K562 (cell line): ENCODE results near the gene ECT2. TPM values are rescaled to one million over a fixed set of nuclear protein-coding genes. Genes with fewer than 3 reads are reported as not detected.

Experiments used
- ATAC-seq: fragments of 200-7000 bp; cut with Tn5 transposase; 3 replicates; pipeline ENCODE4 v1.9.1; 2020; ENCODE audit warnings: moderate library complexity
- BruUV-seq: library from RNA; stranded (reverse); fragments of 400-500 nt; replicated peaks from 2 replicates; lab custom pipeline; 2021; lab: Mats Ljungman, UMichigan
- CTCF ChIA-PET: fragments of 300-600 bp; formaldehyde crosslinking; extraction: SDS; loops from one replicate; lab custom pipeline; 2021; ENCODE audit warnings: low intra/inter-chr PET ratio; lab: Yijun Ruan, JAX
- POLR2A ChIA-PET: fragments of 300-600, 350-650 bp; sonication (Branson Sonifier 250); formaldehyde crosslinking; extraction: SDS; loops from one replicate; lab custom pipeline; 2021; ENCODE audit warnings: antibody characterized with exemption, inconsistent platforms; lab: Yijun Ruan, JAX
- DNase-seq, 4 experiments: peaks; one replicate each; pipeline versions ENCODE4 v3.0.0 to v3.0.0-alpha.2; 2011 to 2018; ENCODE audit warnings: low spot score in 3 of 4, mixed read lengths in 3 of 4; ENCODE audit errors: extremely low read depth in 1 of 4
- FAIRE-seq: peaks from 2 replicates; lab custom pipeline; 2011; peaks lifted over from hg19 to GRCh38; lab: Jason Lieb, UNC
- H2AFZ ChIP-seq: 2 replicates; pipeline ENCODE4 v1.6.0; 2011; ENCODE audit warnings: low read depth, low read length, control low read depth, inconsistent platforms
- H3K27ac ChIP-seq: fragments of 200-600 bp; 3 replicates; pipeline ENCODE4 v1.8.0; 2011; ENCODE audit warnings: low read depth, mild to moderate bottlenecking, control low read depth, inconsistent platforms, low read length, moderate library complexity, mixed read lengths; ENCODE audit errors: extremely low read depth
- H3K27me3 ChIP-seq, 2 experiments: fragments of 300-600 bp in 1 of 2; 2 replicates in 1 of 2; 3 replicates in 1 of 2; pipeline versions ENCODE4 v1.6.0 to v1.8.0; 2011; ENCODE audit warnings: inconsistent platforms in 2 of 2, low read length in 2 of 2, mild to moderate bottlenecking in 1 of 2, mixed read lengths in 1 of 2, moderate library complexity in 1 of 2; ENCODE audit not compliant: control insufficient read depth in 2 of 2, insufficient read depth in 2 of 2
- H3K36me3 ChIP-seq: fragments of 300-600 bp; 3 replicates; pipeline ENCODE4 v1.8.0; 2011; ENCODE audit warnings: mild to moderate bottlenecking, low read length, inconsistent platforms; ENCODE audit not compliant: control insufficient read depth, insufficient read depth
- H3K4me1 ChIP-seq, 2 experiments: fragments of 200-600 bp in 1 of 2; replicated peaks in 1 of 2; 2 replicates in 1 of 2; 3 replicates in 1 of 2; pipeline versions ENCODE4 v1.5.1 to v1.8.0; 2011; ENCODE audit warnings: inconsistent platforms in 2 of 2, low read length in 2 of 2, mild to moderate bottlenecking in 1 of 2, mixed read lengths in 1 of 2, moderate library complexity in 1 of 2; ENCODE audit not compliant: control insufficient read depth in 2 of 2, insufficient read depth in 2 of 2
- H3K4me2 ChIP-seq: 2 replicates; pipeline ENCODE4 v1.6.1; 2011; ENCODE audit warnings: low read length, control low read depth, inconsistent platforms, mixed read lengths; ENCODE audit not compliant: insufficient read depth
- H3K4me3 ChIP-seq: fragments of 200-600 bp; sonication (generic), shearing (Covaris generic); 2 replicates; pipeline ENCODE4 v1.5.1; 2016; ENCODE audit warnings: control low read depth, inconsistent platforms
- H3K79me2 ChIP-seq: fragments of 200-600 bp; 3 replicates; pipeline ENCODE4 v1.8.0; 2011; ENCODE audit warnings: low read length, inconsistent platforms; ENCODE audit not compliant: control insufficient read depth, insufficient read depth
- H3K9ac ChIP-seq, 2 experiments: 2 replicates each; pipeline versions ENCODE4 v1.6.0 to v1.6.1; 2011; ENCODE audit warnings: low read depth in 2 of 2, low read length in 2 of 2, control low read depth in 1 of 2, inconsistent platforms in 1 of 2, mild to moderate bottlenecking in 1 of 2, mixed read lengths in 1 of 2; ENCODE audit not compliant: insufficient read depth in 1 of 2
- H3K9me1 ChIP-seq: one replicate; pipeline ENCODE4 v1.6.0; 2011; ENCODE audit warnings: inconsistent platforms, mild to moderate bottlenecking, low read length, moderate library complexity; ENCODE audit not compliant: control insufficient read depth, insufficient read depth
- H3K9me3 ChIP-seq: replicated peaks from 2 replicates; pipeline ENCODE4 v1.5.1; 2011; ENCODE audit warnings: low read depth, low read length, inconsistent platforms; ENCODE audit not compliant: control insufficient read depth, insufficient read depth
- H4K20me1 ChIP-seq: replicated peaks from 2 replicates; pipeline ENCODE4 v1.6.1; 2011; ENCODE audit warnings: low read length, inconsistent platforms, mixed read lengths; ENCODE audit not compliant: control insufficient read depth, insufficient read depth
- ATF1 ChIP-seq, 2 experiments: fragments of 450-650 bp in 1 of 2; IDR thresholded peaks; 2 replicates each; pipeline ENCODE4 v1.6.1; 2016; ENCODE audit warnings: missing compliant biosample characterization in 1 of 2, missing genetic modification characterization in 1 of 2
- ELF1 ChIP-seq: fragments of 200-800 bp; sonication (Bioruptor generic); IDR thresholded peaks from 2 replicates; pipeline ENCODE4 v1.6.1; 2016; ENCODE audit warnings: missing genetic modification characterization, missing compliant biosample characterization
- HCFC1 ChIP-seq: IDR thresholded peaks from 2 replicates; pipeline ENCODE4 v1.6.1; 2012; ENCODE audit warnings: low read depth, low read length, improper control_type of control experiment
- HDAC1 ChIP-seq, 2 experiments: fragments of 450-650 bp; IDR thresholded peaks; 2 replicates each; pipeline ENCODE4 v1.6.1; 2016 to 2017; ENCODE audit warnings: inconsistent platforms in 1 of 2, mild to moderate bottlenecking in 1 of 2, moderate library complexity in 1 of 2
- JUND ChIP-seq, 2 experiments: IDR thresholded peaks; 2 replicates in 1 of 2; 3 replicates in 1 of 2; pipeline ENCODE4 v1.6.1; 2011; ENCODE audit warnings: borderline replicate concordance in 2 of 2, low read depth in 2 of 2, low read length in 2 of 2, improper control_type of control experiment in 1 of 2, missing biosample characterization in 1 of 2, missing genetic modification characterization in 1 of 2, missing genetic modification reagents in 1 of 2
- KAT8 ChIP-seq: fragments of 450-650 bp; IDR thresholded peaks from 2 replicates; pipeline ENCODE4 v1.6.1; 2016; ENCODE audit warnings: low read depth, mild to moderate bottlenecking
- RNF2 ChIP-seq: sonication (generic); IDR thresholded peaks from 2 replicates; pipeline ENCODE4 v1.6.1; 2016
- SMAD2 ChIP-seq: fragments of 150-350 bp; IDR thresholded peaks from 2 replicates; pipeline ENCODE4 v1.6.1; 2014; ENCODE audit warnings: low read depth, mild to moderate bottlenecking, low read length
- SP1 ChIP-seq: sonication (generic); formaldehyde crosslinking; IDR thresholded peaks from 2 replicates; pipeline ENCODE4 v1.8.1; 2022; ENCODE audit warnings: mild to moderate bottlenecking, missing genetic modification reagents
- SREBF1 ChIP-seq: fragments of 150-350 bp; IDR thresholded peaks from 2 replicates; pipeline ENCODE4 v1.6.1; 2014; ENCODE audit warnings: antibody characterized with exemption, low read depth, low read length, borderline replicate concordance
- ZNF263 ChIP-seq: sonication (generic); formaldehyde crosslinking; IDR thresholded peaks from 2 replicates; pipeline ENCODE4 v1.8.0; 2022; ENCODE audit warnings: mild to moderate bottlenecking, missing genetic modification reagents, borderline replicate concordance
- ZNF507 ChIP-seq: conservative IDR thresholded peaks from 2 replicates; pipeline ENCODE4 v1.6.1; 2017; ENCODE audit warnings: missing genetic modification characterization, missing compliant biosample characterization
- ZNF79 ChIP-seq: fragments of 250-450 bp; sonication (Bioruptor Pico); IDR thresholded peaks from 2 replicates; pipeline ENCODE4 v1.4.0; 2020; ENCODE audit warnings: low read depth, mild to moderate bottlenecking, moderate library complexity
- WGBS: fragments of 100-300 bp; shearing (Covaris generic); methylation state at CpG from one replicate; pipeline ENCODE4 v1.1.6; 2016; ENCODE audit warnings: low coverage, mixed read lengths; ENCODE audit not compliant: insufficient coverage; ENCODE audit errors: missing lambda C conversion rate; 5-methylcytosine and 5-hydroxymethylcytosine counted together
- in situ Hi-C: fragments of 300-500 bp; cut with MboI; formaldehyde crosslinking; loops from 4 replicates; pipeline ENCODE4 v1.15.0; 2018; ENCODE audit warnings: inconsistent platforms, mixed read lengths
- intact Hi-C: fragments of 100-400 bp; cut with micrococcal nuclease; formaldehyde crosslinking; loops from 2 replicates; pipeline ENCODE4 v1.14.2; 2022
- polyA plus RNA-seq, 8 experiments: library from polyadenylated mRNA; depleted of rRNA in 4 of 8; stranded (reverse) in 5 of 8; unstranded in 3 of 8; fragments of >200 nt; fragmentation: Nextera tagmentation in 2 of 8; fragmentation: Illumina TruSeq in 1 of 8; extraction: Ambion mirVana in 2 of 8; extraction: Trizol in 1 of 8; gene quantifications; 2 replicates each; pipeline versions ENCODE4 v1.2.1 to v1.2.3, GENCODE V29; 2011 to 2014; ENCODE audit warnings: inconsistent platforms in 1 of 8, missing spikeins in 1 of 8
- total RNA-seq, 7 experiments: library from RNA; depleted of rRNA in 6 of 7; stranded (reverse); fragments of >200 nt in 6 of 7; fragmentation: Illumina TruSeq in 2 of 7; extraction: Trizol in 2 of 7; gene quantifications; 2 replicates each; pipeline versions ENCODE4 v1.2.1 to v1.2.3, GENCODE V29; 2011 to 2021; ENCODE audit warnings: low replicate concordance in 1 of 7
- TF ChIP-seq, protein P1 (sequence below): fragments of 200-800 bp; sonication (Bioruptor generic); IDR thresholded peaks from 2 replicates; pipeline ENCODE4 v1.6.1; 2017; ENCODE audit warnings: missing genetic modification characterization, missing compliant biosample characterization
- TF ChIP-seq, protein P2 (sequence below): IDR thresholded peaks from 2 replicates; pipeline ENCODE4 v1.6.1; 2014; ENCODE audit warnings: antibody characterized with exemption
- TF ChIP-seq, protein P3 (sequence below): fragments of 250-450 bp; sonication (Bioruptor Pico); IDR thresholded peaks from 2 replicates; pipeline ENCODE4 v1.4.0; 2020; ENCODE audit warnings: mild to moderate bottlenecking, moderate library complexity, borderline replicate concordance
- TF ChIP-seq, protein P4 (sequence below): fragments of 450-650 bp; IDR thresholded peaks from 2 replicates; pipeline ENCODE4 v1.6.1; 2016; ENCODE audit warnings: antibody characterized with exemption

ECT2 gene
- total and polyA plus RNA-seq, 9 of the 15 experiments (the other 6 are each of a cell fraction or from before 2014, with no cell fraction given) = 19.0 to 53.0 (median 36.5) TPM

DNA sequence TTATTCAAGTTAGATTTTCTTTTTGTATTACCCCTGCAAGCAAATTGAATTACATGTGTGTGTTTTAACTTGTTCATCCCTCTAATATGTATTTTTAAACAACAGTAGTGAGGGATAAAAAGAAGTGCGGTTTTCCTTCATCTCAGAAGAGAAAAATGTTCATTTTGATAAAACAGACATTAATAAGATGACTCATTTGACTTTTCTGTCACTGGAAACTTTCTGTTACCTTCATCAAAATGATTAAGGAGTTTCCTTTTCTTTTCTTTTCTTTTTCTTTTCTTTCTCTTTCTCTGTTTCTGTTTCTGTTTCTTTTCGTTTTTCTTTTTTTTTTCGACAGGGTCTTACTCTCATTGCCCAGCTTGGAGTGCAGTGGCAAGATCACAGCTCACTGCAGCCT, 53.0 kb downstream of the ECT2 start:
- H3K9ac ChIP-seq = no peak overlapping the region
- POLR2A ChIA-PET = no interaction called here
- no peak for FAIRE-seq
- H3K4me1 ChIP-seq = no peaks in the 10 kb centered on the region
- no peaks in the 10 kb centered on the region for H4K20me1 ChIP-seq
- peaks cover 68% of the 10 kb centered on the region for H3K36me3 ChIP-seq
- H3K9me1 ChIP-seq = no peaks in the 10 kb centered on the region
- CTCF ChIA-PET = no interaction called here
- no peaks in the 10 kb centered on the region for H3K9me3 ChIP-seq
- BruUV-seq = no TSS peak
- H3K27me3 ChIP-seq = no peaks in the 10 kb centered on the region
- H3K79me2 ChIP-seq = no peaks in the 10 kb centered on the region
- no peak overlapping the region for H3K4me3 ChIP-seq
- no peak overlapping the region for H2AFZ ChIP-seq
- intact Hi-C loops = no loop called here
- ATAC-seq = no peak
- no peak overlapping the region for H3K4me2 ChIP-seq
- H3K27ac ChIP-seq = no peak overlapping the region
- WGBS = 88% methylated on average over 1 of the region's 3 CpGs
- in situ Hi-C loops = no loop called here
- no peak for DNase-seq
- TF ChIP-seq ZNF79 (CRISPR knock-in tag) (no peak), ATF1 (CRISPR knock-in tag; IDR thresholded peaks at IDR 0.05) (no peak), ATF1 (tag; IDR thresholded peaks at IDR 0.05) (no peak), ZNF263 (CRISPR knock-in tag) (no peak), ZNF507 (tag) (no peak), ELF1 (tag) (no peak), SREBF1 (no peak), HDAC1 (IDR thresholded peaks at IDR 0.05) (no peak), SP1 (CRISPR knock-in tag) (no peak), KAT8 (no peak), SMAD2 (no peak), RNF2 (no peak), JUND (IDR thresholded peaks at IDR 0.05; ENCODE audit: borderline replicate concordance, low read depth, low read length) (no peak), JUND (tag; IDR thresholded peaks at IDR 0.05; ENCODE audit: borderline replicate concordance, low read depth, low read length) (no peak), HCFC1 (no peak)
- TF ChIP-seq, protein P1, sequence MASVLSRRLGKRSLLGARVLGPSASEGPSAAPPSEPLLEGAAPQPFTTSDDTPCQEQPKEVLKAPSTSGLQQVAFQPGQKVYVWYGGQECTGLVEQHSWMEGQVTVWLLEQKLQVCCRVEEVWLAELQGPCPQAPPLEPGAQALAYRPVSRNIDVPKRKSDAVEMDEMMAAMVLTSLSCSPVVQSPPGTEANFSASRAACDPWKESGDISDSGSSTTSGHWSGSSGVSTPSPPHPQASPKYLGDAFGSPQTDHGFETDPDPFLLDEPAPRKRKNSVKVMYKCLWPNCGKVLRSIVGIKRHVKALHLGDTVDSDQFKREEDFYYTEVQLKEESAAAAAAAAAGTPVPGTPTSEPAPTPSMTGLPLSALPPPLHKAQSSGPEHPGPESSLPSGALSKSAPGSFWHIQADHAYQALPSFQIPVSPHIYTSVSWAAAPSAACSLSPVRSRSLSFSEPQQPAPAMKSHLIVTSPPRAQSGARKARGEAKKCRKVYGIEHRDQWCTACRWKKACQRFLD = no peak
- TF ChIP-seq, protein P2, sequence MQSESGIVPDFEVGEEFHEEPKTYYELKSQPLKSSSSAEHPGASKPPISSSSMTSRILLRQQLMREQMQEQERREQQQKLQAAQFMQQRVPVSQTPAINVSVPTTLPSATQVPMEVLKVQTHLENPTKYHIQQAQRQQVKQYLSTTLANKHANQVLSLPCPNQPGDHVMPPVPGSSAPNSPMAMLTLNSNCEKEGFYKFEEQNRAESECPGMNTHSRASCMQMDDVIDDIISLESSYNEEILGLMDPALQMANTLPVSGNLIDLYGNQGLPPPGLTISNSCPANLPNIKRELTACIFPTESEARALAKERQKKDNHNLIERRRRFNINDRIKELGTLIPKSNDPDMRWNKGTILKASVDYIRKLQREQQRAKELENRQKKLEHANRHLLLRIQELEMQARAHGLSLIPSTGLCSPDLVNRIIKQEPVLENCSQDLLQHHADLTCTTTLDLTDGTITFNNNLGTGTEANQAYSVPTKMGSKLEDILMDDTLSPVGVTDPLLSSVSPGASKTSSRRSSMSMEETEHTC = no peak
- TF ChIP-seq, protein P3, sequence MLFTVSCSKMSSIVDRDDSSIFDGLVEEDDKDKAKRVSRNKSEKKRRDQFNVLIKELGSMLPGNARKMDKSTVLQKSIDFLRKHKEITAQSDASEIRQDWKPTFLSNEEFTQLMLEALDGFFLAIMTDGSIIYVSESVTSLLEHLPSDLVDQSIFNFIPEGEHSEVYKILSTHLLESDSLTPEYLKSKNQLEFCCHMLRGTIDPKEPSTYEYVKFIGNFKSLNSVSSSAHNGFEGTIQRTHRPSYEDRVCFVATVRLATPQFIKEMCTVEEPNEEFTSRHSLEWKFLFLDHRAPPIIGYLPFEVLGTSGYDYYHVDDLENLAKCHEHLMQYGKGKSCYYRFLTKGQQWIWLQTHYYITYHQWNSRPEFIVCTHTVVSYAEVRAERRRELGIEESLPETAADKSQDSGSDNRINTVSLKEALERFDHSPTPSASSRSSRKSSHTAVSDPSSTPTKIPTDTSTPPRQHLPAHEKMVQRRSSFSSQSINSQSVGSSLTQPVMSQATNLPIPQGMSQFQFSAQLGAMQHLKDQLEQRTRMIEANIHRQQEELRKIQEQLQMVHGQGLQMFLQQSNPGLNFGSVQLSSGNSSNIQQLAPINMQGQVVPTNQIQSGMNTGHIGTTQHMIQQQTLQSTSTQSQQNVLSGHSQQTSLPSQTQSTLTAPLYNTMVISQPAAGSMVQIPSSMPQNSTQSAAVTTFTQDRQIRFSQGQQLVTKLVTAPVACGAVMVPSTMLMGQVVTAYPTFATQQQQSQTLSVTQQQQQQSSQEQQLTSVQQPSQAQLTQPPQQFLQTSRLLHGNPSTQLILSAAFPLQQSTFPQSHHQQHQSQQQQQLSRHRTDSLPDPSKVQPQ (CRISPR knock-in tag) = no peak
- TF ChIP-seq, protein P4, sequence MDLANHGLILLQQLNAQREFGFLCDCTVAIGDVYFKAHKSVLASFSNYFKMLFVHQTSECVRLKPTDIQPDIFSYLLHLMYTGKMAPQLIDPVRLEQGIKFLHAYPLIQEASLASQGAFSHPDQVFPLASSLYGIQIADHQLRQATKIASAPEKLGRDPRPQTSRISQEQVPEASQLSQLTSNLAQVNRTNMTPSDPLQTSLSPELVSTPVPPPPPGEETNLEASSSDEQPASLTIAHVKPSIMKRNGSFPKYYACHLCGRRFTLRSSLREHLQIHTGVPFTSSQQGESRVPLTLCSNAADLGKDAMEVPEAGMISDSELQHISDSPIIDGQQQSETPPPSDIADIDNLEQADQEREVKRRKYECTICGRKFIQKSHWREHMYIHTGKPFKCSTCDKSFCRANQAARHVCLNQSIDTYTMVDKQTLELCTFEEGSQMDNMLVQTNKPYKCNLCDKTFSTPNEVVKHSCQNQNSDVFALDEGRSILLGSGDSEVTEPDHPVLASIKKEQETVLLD = no peak
